ENCODE results near the gene ZFP69B.

ZFP69B gene

DNA sequence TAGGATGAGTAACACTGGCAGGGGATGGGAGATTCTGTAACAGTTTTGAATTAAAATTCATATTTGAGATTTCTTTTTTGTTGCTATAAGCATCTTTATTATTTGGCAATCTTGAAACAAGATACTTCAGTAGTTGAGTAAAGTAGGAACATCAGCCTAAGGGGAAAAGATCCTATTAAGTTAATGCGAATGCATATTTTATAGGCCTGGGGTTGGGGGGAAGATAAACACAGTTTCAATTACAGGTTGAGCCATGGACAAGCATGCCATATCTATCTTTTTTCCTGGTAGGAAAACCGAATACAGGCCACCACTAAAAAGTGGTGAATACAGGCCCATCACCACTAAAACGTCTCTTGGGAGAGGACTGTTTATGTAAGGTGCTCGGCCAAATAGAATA is 44.5 kb upstream of the ZFP69B start (continued):
- TF ChIP-seq, protein P1, sequence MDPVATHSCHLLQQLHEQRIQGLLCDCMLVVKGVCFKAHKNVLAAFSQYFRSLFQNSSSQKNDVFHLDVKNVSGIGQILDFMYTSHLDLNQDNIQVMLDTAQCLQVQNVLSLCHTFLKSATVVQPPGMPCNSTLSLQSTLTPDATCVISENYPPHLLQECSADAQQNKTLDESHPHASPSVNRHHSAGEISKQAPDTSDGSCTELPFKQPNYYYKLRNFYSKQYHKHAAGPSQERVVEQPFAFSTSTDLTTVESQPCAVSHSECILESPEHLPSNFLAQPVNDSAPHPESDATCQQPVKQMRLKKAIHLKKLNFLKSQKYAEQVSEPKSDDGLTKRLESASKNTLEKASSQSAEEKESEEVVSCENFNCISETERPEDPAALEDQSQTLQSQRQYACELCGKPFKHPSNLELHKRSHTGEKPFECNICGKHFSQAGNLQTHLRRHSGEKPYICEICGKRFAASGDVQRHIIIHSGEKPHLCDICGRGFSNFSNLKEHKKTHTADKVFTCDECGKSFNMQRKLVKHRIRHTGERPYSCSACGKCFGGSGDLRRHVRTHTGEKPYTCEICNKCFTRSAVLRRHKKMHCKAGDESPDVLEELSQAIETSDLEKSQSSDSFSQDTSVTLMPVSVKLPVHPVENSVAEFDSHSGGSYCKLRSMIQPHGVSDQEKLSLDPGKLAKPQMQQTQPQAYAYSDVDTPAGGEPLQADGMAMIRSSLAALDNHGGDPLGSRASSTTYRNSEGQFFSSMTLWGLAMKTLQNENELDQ (tag by site-specific recombination; IDR thresholded peaks at IDR 0.05; ENCODE audit: low read depth) = no peak
- TF ChIP-seq ZNF549 (tag by site-specific recombination; IDR thresholded peaks at IDR 0.05) = no peak
- TF ChIP-seq ZNF843 (tag by site-specific recombination; IDR thresholded peaks at IDR 0.05) = peak; percentile 72; the same call in 1 of the 2 replicates
- TF ChIP-seq, protein P2, sequence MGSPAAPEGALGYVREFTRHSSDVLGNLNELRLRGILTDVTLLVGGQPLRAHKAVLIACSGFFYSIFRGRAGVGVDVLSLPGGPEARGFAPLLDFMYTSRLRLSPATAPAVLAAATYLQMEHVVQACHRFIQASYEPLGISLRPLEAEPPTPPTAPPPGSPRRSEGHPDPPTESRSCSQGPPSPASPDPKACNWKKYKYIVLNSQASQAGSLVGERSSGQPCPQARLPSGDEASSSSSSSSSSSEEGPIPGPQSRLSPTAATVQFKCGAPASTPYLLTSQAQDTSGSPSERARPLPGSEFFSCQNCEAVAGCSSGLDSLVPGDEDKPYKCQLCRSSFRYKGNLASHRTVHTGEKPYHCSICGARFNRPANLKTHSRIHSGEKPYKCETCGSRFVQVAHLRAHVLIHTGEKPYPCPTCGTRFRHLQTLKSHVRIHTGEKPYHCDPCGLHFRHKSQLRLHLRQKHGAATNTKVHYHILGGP (tag by site-specific recombination; IDR thresholded peaks at IDR 0.05) = no peak
- no peak for TF ChIP-seq ZNF707 (tag by site-specific recombination; IDR thresholded peaks at IDR 0.05)
- TF ChIP-seq SP3 (tag by site-specific recombination; IDR thresholded peaks at IDR 0.05) = no peak
- TF ChIP-seq ZNF19 (tag by site-specific recombination; IDR thresholded peaks at IDR 0.05; ENCODE audit: low read depth) = no peak
- TF ChIP-seq ZFP41 (tag by site-specific recombination; IDR thresholded peaks at IDR 0.05; ENCODE audit: borderline replicate concordance) = no peak
- TF ChIP-seq ZBTB8A (tag by site-specific recombination; IDR thresholded peaks at IDR 0.05) = no peak

DNA sequence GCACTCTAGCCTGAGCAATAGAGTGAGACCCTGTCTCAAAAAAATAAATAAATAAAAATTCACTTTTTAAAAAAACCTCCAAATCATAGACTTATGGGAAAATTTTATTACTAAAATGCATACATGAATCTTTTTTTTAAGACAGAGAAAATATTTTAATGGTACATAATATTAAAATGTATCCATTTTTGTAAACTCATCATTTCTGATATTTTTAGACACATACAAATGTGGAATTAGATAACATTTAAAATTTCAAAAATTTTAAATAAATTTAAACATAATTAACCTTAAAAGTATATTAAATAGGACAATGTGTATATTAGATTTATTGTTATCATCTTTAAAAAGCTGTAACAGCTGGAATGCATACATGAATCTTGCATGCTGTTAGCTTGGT is 42.8 kb upstream of the ZFP69B start:
- Histone ChIP-seq H3K9me3 (ENCODE audit: control insufficient read depth, insufficient read depth, low read depth, low read length) (no peaks in the 10 kb centered on the region), H3K4me3 (ENCODE audit: low read depth, low read length) (no peak overlapping the region), H3K36me3 (ENCODE audit: control insufficient read depth in 2 of 2, insufficient read depth in 1 of 2, low read length in 2 of 2) (peaks cover 0 to 35% of the 10 kb centered on the region in 2 experiments; a peak in 1 of 3 replicates), H3K4me1 (ENCODE audit: control insufficient read depth, insufficient read depth, low read length) (peaks cover 6% of the 10 kb centered on the region; the same call in 1 of the 2 replicates), H3K27ac (ENCODE audit: extremely low read depth, low read depth, low read length) (no peak overlapping the region)
- ChIA-PET CTCF (interaction anchor here (0.6 to 2.1 kb wide), 7 partner anchors 9 to 368 kb away, joined by 3 to 9 read pairs (median 3); no protein-coding TSS in a partner anchor), POLR2A (no interaction called here)
- TF ChIP-seq GLIS1 (tag by site-specific recombination; IDR thresholded peaks at IDR 0.05) (no peak), ZNF132 (tag by site-specific recombination; IDR thresholded peaks at IDR 0.05; ENCODE audit: borderline replicate concordance) (no peak), ZNF707 (tag by site-specific recombination; IDR thresholded peaks at IDR 0.05) (no peak), KLF9 (tag by site-specific recombination; IDR thresholded peaks at IDR 0.05; ENCODE audit: low read depth) (no peak), ZNF214 (tag by site-specific recombination; IDR thresholded peaks at IDR 0.05; ENCODE audit: borderline replicate concordance) (no peak), ZNF2 (tag by site-specific recombination; IDR thresholded peaks at IDR 0.05) (no peak), TCF7L2 (IDR thresholded peaks at IDR 0.05; ENCODE audit: borderline replicate concordance, low read depth, low read length) (no peak), BCL11B (tag by site-specific recombination; IDR thresholded peaks at IDR 0.05; ENCODE audit: low read depth) (no peak), ZNF221 (tag by site-specific recombination; IDR thresholded peaks at IDR 0.05; ENCODE audit: borderline replicate concordance) (no peak), ZNF202 (tag by site-specific recombination; IDR thresholded peaks at IDR 0.05; ENCODE audit: borderline replicate concordance) (no peak), KLF7 (tag by site-specific recombination; IDR thresholded peaks at IDR 0.05; ENCODE audit: borderline replicate concordance) (no peak), GFI1B (tag by site-specific recombination; IDR thresholded peaks at IDR 0.05) (no peak), REPIN1 (tag by site-specific recombination; IDR thresholded peaks at IDR 0.05; ENCODE audit: low read depth) (no peak), ZNF623 (tag by site-specific recombination; IDR thresholded peaks at IDR 0.05) (no peak), ZNF423 (tag by site-specific recombination; IDR thresholded peaks at IDR 0.05) (no peak)
- TF ChIP-seq, protein P1 (tag by site-specific recombination; IDR thresholded peaks at IDR 0.05; ENCODE audit: low read depth) = no peak
- TF ChIP-seq, protein P3, sequence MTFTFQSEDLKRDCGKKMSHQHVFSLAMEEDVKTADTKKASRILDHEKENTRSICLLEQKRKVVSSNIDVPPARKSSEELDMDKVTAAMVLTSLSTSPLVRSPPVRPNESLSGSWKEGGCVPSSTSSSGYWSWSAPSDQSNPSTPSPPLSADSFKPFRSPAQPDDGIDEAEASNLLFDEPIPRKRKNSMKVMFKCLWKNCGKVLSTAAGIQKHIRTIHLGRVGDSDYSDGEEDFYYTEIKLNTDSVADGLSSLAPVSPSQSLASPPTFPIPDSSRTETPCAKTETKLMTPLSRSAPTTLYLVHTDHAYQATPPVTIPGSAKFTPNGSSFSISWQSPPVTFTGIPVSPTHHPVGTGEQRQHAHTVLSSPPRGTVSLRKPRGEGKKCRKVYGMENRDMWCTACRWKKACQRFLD (tag by site-specific recombination; IDR thresholded peaks at IDR 0.05) = no peak
- TF ChIP-seq, protein P4, sequence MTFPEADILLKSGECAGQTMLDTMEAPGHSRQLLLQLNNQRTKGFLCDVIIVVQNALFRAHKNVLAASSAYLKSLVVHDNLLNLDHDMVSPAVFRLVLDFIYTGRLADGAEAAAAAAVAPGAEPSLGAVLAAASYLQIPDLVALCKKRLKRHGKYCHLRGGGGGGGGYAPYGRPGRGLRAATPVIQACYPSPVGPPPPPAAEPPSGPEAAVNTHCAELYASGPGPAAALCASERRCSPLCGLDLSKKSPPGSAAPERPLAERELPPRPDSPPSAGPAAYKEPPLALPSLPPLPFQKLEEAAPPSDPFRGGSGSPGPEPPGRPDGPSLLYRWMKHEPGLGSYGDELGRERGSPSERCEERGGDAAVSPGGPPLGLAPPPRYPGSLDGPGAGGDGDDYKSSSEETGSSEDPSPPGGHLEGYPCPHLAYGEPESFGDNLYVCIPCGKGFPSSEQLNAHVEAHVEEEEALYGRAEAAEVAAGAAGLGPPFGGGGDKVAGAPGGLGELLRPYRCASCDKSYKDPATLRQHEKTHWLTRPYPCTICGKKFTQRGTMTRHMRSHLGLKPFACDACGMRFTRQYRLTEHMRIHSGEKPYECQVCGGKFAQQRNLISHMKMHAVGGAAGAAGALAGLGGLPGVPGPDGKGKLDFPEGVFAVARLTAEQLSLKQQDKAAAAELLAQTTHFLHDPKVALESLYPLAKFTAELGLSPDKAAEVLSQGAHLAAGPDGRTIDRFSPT (tag by site-specific recombination; IDR thresholded peaks at IDR 0.05) = no peak
- TF ChIP-seq, protein P5, sequence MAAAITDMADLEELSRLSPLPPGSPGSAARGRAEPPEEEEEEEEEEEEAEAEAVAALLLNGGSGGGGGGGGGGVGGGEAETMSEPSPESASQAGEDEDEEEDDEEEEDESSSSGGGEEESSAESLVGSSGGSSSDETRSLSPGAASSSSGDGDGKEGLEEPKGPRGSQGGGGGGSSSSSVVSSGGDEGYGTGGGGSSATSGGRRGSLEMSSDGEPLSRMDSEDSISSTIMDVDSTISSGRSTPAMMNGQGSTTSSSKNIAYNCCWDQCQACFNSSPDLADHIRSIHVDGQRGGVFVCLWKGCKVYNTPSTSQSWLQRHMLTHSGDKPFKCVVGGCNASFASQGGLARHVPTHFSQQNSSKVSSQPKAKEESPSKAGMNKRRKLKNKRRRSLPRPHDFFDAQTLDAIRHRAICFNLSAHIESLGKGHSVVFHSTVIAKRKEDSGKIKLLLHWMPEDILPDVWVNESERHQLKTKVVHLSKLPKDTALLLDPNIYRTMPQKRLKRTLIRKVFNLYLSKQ (tag by site-specific recombination; IDR thresholded peaks at IDR 0.05; ENCODE audit: borderline replicate concordance) = no peak
